Sigmoid colon (tissue), 4 donors: ENCODE data around the gene ABCG4.

Experiments
- CTCF ChIP-seq, 4 experiments: fragments of 450-650 bp in 3 of 4; fragments of 200-600 bp in 1 of 4; IDR thresholded peaks; one replicate each; pipeline ENCODE4 v1.5.1; 2016 to 2019; ENCODE audit warnings: antibody characterized with exemption in 4 of 4, mild to moderate bottlenecking in 3 of 4, moderate library complexity in 2 of 4
- EP300 ChIP-seq, 4 donors: sonication (generic); formaldehyde crosslinking; IDR thresholded peaks; one replicate each; pipeline ENCODE4 v1.6.1; 2017; ENCODE audit warnings: antibody characterized with exemption in 4 of 4
- POLR2A ChIP-seq, 2 donors: fragments of 450-650 bp; IDR thresholded peaks; one replicate each; pipeline ENCODE4 v1.6.1; 2016; ENCODE audit warnings: antibody characterized with exemption in 2 of 2, mild to moderate bottlenecking in 2 of 2, moderate library complexity in 2 of 2
- POLR2AphosphoS5 ChIP-seq, 4 donors: sonication (generic); formaldehyde crosslinking; IDR thresholded peaks; one replicate each; pipeline ENCODE4 v1.6.1; 2017; ENCODE audit warnings: antibody characterized with exemption in 4 of 4

GRCh38 chr11:119168471-119169281 is 19.8 kb downstream of the ABCG4 start, which contains the start of gene NLRX1:
- TF ChIP-seq CTCF (IDR thresholded peaks at IDR 0.05) (peak; percentile 85 to 92 (median 89)), POLR2AphosphoS5 (IDR thresholded peaks at IDR 0.05) (peak; percentile 77 to 91 (median 81)), POLR2A (IDR thresholded peaks at IDR 0.05) (peak; percentile 69 to 71), EP300 (IDR thresholded peaks at IDR 0.05) (no peak)
